ENCODE data around the gene PLXND1. TPM values are rescaled to one million over a fixed set of nuclear protein-coding genes. Genes with fewer than 3 reads are reported as not detected.

PLXND1 gene
- total RNA-seq, 1 donor from 2014 or later: 27.3 TPM

GRCh38 chr3:129576514-129577352 is 29.7 kb downstream of the PLXND1 start:
- DNase-seq (ENCODE audit: low read depth): no peak
- TF ChIP-seq CTCF (conservative IDR thresholded peaks at IDR 0.05; ENCODE audit: low read depth, low read length): no peak
- H3K4me3 ChIP-seq (ENCODE audit: low read depth, low read length): no peak overlapping the region

GRCh38 chr3:129575997-129576384 is 30.5 kb downstream of the PLXND1 start:
- no peak for TF ChIP-seq CTCF (conservative IDR thresholded peaks at IDR 0.05; ENCODE audit: low read depth, low read length)
- H3K4me3 ChIP-seq (ENCODE audit: low read depth, low read length): no peak overlapping the region
- DNase-seq (ENCODE audit: low read depth): no peak

- DNase-seq (ENCODE audit: low read depth): no peak
- no peak overlapping the region for H3K4me3 ChIP-seq (ENCODE audit: low read depth, low read length)
- TF ChIP-seq CTCF (conservative IDR thresholded peaks at IDR 0.05; ENCODE audit: low read depth, low read length): no peak
These were observed 31.1 kb downstream of the PLXND1 start for GRCh38 chr3:129575233-129575996.

- no peak for TF ChIP-seq CTCF (conservative IDR thresholded peaks at IDR 0.05; ENCODE audit: low read depth, low read length)
- no peak overlapping the region for H3K4me3 ChIP-seq (ENCODE audit: low read depth, low read length)
- DNase-seq (ENCODE audit: low read depth): no peak
These were observed 32.3 kb downstream of the PLXND1 start for GRCh38 chr3:129574206-129574605.

- no peak overlapping the region for H3K4me3 ChIP-seq (ENCODE audit: low read depth, low read length)
- no peak for TF ChIP-seq CTCF (conservative IDR thresholded peaks at IDR 0.05; ENCODE audit: low read depth, low read length)
These were observed 33.0 kb downstream of the PLXND1 start for GRCh38 chr3:129573493-129573892.

GRCh38 chr3:129572603-129573002 is 33.9 kb downstream of the PLXND1 start:
- no peak for DNase-seq (ENCODE audit: low read depth)
- H3K4me3 ChIP-seq (ENCODE audit: low read depth, low read length): no peak overlapping the region
- TF ChIP-seq CTCF (conservative IDR thresholded peaks at IDR 0.05; ENCODE audit: low read depth, low read length): no peak

More at GRCh38 chr3:129573493-129573892, 33.0 kb downstream of the PLXND1 start:
- no peak for DNase-seq (ENCODE audit: low read depth)
